HepG2 (cell line): Measurements from ENCODE around the gene LYZ. TPM values are rescaled to one million over a fixed set of nuclear protein-coding genes. Genes with fewer than 3 reads are reported as not detected.

Source experiments
- KLF11 ChIP-seq: IDR thresholded peaks from 2 replicates; pipeline ENCODE4 v1.6.1; 2016; ENCODE audit warnings: missing compliant biosample characterization
- MIXL1 ChIP-seq: IDR thresholded peaks from 2 replicates; pipeline ENCODE4 v1.6.1; 2016
- NCOR1 ChIP-seq: fragments of 200-600 bp; sonication (generic); IDR thresholded peaks from 2 replicates; pipeline ENCODE4 v1.7.0; 2017; ENCODE audit warnings: antibody characterized with exemption, low read length, borderline replicate concordance
- NFAT5 ChIP-seq: sonication (generic); formaldehyde crosslinking; IDR thresholded peaks from 2 replicates; pipeline ENCODE4 v1.4.0; 2020; ENCODE audit warnings: missing genetic modification reagents
- SP5 ChIP-seq: IDR thresholded peaks from 2 replicates; pipeline ENCODE4 v1.6.1; 2016; ENCODE audit warnings: low read depth, borderline replicate concordance
- polyA plus RNA-seq, 8 experiments: library from polyadenylated mRNA; depleted of rRNA in 3 of 8; stranded (reverse) in 7 of 8; unstranded in 1 of 8; fragments of >200 nt; fragmentation: Illumina TruSeq in 4 of 8; extraction: Trizol in 4 of 8; gene quantifications; 2 replicates each; pipeline versions ENCODE4 v1.2.1 to v1.2.3, GENCODE V29; 2011 to 2016; ENCODE audit warnings: low read depth in 4 of 8, missing spikeins in 1 of 8, mixed read lengths in 1 of 8; ENCODE audit not compliant: insufficient read depth in 1 of 8
- total RNA-seq, 5 experiments: library from RNA; depleted of rRNA; stranded (reverse); fragments of >200 nt; fragmentation: Illumina TruSeq; extraction: Trizol; gene quantifications; 2 replicates each; pipeline ENCODE4 v1.2.3, GENCODE V29; 2016; ENCODE audit warnings: low read depth in 1 of 5
- TF ChIP-seq, protein P1 (sequence below): sonication (generic); formaldehyde crosslinking; IDR thresholded peaks from 2 replicates; pipeline ENCODE4 v1.5.0; 2020; ENCODE audit warnings: mild to moderate bottlenecking, missing genetic modification reagents
- TF ChIP-seq, protein P2 (sequence below): sonication (generic); formaldehyde crosslinking; IDR thresholded peaks from 2 replicates; pipeline ENCODE4 v1.5.1; 2020; ENCODE audit warnings: mild to moderate bottlenecking, missing genetic modification reagents, borderline replicate concordance

The LYZ gene
- total and polyA plus RNA-seq, 2 of the 13 experiments (the other 11 are each of a cell fraction or from before 2014, with no cell fraction given): 1,788 to 2,054 TPM

- TF ChIP-seq NCOR1 (peak; percentile 79), KLF11 (CRISPR knock-in tag) (no peak), NFAT5 (CRISPR knock-in tag) (no peak), MIXL1 (peak; percentile 81), SP5 (CRISPR knock-in tag) (peak; percentile 16; the same call in 1 of the 2 replicates)
- TF ChIP-seq, protein P1, sequence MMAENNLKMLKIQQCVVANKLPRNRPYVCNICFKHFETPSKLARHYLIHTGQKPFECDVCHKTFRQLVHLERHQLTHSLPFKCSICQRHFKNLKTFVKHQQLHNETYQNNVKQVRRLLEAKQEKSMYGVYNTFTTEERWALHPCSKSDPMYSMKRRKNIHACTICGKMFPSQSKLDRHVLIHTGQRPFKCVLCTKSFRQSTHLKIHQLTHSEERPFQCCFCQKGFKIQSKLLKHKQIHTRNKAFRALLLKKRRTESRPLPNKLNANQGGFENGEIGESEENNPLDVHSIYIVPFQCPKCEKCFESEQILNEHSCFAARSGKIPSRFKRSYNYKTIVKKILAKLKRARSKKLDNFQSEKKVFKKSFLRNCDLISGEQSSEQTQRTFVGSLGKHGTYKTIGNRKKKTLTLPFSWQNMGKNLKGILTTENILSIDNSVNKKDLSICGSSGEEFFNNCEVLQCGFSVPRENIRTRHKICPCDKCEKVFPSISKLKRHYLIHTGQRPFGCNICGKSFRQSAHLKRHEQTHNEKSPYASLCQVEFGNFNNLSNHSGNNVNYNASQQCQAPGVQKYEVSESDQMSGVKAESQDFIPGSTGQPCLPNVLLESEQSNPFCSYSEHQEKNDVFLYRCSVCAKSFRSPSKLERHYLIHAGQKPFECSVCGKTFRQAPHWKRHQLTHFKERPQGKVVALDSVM (CRISPR knock-in tag): peak; percentile 77
- TF ChIP-seq, protein P2, sequence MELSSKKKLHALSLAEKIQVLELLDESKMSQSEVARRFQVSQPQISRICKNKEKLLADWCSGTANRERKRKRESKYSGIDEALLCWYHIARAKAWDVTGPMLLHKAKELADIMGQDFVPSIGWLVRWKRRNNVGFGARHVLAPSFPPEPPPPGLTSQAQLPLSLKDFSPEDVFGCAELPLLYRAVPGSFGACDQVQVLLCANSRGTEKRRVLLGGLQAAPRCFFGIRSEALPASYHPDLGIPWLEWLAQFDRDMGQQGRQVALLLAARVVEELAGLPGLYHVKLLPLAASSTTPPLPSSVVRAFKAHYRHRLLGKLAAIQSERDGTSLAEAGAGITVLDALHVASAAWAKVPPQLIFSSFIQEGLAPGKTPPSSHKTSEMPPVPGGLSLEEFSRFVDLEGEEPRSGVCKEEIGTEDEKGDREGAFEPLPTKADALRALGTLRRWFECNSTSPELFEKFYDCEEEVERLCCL (CRISPR knock-in tag): no peak
Observed at GRCh38 chr12:69338120-69338859, 9.9 kb upstream of the LYZ start (continued).
